HT1080 (cell line): ENCODE results near the gene ANKRD34A. TPM values are rescaled to one million over a fixed set of nuclear protein-coding genes. Genes with fewer than 3 reads are reported as not detected.
"Not testable (repeated sequence)": the region's sequence is repeated elsewhere in the genome, so short reads cannot be mapped to it uniquely, and the experiment has no call there.

ENCODE experiments used
- DNase-seq: peaks from one replicate; pipeline ENCODE4 v3.0.0-alpha.2; 2015; ENCODE audit warnings: low read depth
- total RNA-seq: library from RNA; depleted of rRNA; stranded (reverse); fragments of >200 nt; shearing (Covaris generic); gene quantifications from 2 replicates; pipeline ENCODE4 v1.2.3, GENCODE V29; 2014

The ANKRD34A gene
- total RNA-seq, 1 experiment from 2014 or later = 1.1 TPM

- no peak for DNase-seq
These were observed 15.2 kb downstream of the ANKRD34A start for GRCh38 chr1:145949219-145949618.

DNA sequence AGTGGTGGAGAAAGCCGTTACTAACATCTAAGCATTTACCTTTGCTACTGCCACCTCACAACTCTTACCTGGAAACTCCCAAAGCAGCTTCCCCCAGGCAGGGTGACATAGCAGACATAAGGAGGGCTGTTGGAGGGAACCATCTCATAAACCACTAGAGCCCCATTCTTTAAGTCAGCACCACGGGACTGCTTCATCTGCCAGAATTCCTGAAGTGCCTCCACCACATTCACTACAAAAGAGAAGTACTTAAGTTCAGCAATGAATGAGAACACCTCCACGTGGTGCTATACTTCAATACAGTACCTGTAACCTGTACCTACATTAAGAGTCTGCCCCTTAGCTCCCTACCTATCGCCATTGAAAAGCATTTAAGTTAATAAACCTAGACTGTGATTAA is 16.8 kb downstream of the ANKRD34A start:
- no peak for DNase-seq

GRCh38 chr1:145946477-145946986 is 17.8 kb downstream of the ANKRD34A start:
- no peak for DNase-seq

GRCh38 chr1:145944532-145944931 is 19.8 kb downstream of the ANKRD34A start:
- DNase-seq = no peak

GRCh38 chr1:145942871-145943270 is 21.5 kb downstream of the ANKRD34A start:
- no peak for DNase-seq

DNA sequence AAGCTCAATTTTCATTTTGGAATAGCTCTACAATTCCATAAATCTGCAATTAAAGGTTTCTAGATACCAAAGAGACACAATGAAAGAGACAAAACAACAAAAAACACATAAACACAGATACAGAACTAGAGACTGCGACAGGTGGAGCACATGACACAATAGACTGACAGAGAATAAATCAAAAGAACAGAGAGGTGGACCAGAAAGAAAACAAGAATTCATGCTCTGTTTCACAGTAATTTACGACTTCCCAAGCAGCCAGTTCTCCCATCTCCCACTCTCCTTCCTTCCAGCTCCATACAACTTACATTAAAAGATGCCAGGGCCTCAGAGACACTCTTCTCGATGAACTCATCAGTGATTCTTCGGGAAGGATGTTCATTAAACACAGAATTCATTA is 22.0 kb downstream of the ANKRD34A start:
- no peak for DNase-seq

- no peak for DNase-seq
These were observed 26.9 kb downstream of the ANKRD34A start for GRCh38 chr1:145937436-145937835.

DNA sequence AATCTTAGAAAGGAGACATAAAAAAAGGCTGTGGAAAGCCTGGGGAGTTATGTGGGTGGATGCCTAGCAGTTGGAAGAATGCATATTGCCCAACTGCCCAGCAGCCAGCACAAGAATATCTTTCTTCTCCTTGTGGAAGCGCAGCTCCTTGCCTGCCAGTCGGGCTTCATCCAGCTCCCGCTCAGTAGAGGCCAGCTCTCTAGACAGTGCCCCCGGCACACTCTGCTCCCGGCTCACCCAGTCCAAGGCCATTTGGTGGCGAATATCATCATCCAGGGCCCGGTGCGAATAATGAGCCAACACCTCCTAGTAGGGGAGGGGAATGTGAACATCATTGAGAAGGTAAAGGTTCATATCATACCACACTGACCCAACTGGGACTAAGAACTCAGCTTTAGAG is 28.1 kb downstream of the ANKRD34A start:
- no peak for DNase-seq

- DNase-seq = no peak
These were observed 28.7 kb downstream of the ANKRD34A start for GRCh38 chr1:145935708-145936107.

- not testable (repeated sequence) for DNase-seq
These were observed 31.8 kb downstream of the ANKRD34A start for GRCh38 chr1:145932522-145933009.

- DNase-seq = no peak
These were observed 36.3 kb downstream of the ANKRD34A start for GRCh38 chr1:145927916-145928643.

DNA sequence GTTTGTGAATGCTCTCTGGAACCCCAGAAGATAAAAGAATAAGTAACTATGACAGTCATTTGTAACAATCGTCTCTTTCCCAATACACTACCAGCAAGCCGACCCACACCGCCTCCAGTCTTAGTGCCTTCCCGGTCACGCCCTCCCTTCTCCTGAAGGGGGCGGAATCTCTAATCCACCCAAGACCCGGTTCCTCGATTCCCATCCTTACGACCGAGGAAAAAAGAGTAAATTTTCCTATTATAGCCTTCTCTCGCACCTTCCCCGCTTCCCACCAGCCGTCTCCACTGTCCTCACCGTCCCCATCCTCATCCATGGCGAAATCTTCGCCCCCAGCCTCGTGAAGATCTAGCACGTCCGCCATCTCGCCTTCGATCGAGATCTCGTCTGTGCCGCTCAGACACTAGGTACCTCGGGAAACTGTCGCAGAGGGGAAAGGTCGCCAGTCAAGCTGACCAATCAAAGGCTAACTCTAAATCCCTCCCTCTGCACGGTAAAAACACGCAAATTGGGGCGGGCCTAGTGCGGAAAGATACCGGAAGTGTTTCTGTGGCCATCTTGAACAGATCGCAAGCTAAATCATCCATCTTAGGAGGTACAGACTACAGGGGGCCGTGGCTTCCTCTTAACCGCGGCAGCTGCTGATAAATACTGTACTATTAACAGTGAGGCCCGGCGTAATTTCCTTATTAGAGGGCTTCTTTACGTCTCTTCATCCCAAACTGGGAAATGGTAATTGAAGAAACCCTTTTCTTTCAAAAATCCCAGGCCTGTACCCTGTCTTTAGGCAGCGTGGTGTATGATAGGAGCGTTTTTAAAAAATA is 37.1 kb downstream of the ANKRD34A start, which contains the start of gene RBM8A:
Gene RBM8A, minus strand, starts transcription at position 422 of the 824 bp plus-strand sequence. Its CDS starts 58 bp downstream, at position 364.
- DNase-seq = peak; percentile 97

- peak; percentile 17 for DNase-seq
These were observed 37.7 kb downstream of the ANKRD34A start for GRCh38 chr1:145926686-145927062.

DNA sequence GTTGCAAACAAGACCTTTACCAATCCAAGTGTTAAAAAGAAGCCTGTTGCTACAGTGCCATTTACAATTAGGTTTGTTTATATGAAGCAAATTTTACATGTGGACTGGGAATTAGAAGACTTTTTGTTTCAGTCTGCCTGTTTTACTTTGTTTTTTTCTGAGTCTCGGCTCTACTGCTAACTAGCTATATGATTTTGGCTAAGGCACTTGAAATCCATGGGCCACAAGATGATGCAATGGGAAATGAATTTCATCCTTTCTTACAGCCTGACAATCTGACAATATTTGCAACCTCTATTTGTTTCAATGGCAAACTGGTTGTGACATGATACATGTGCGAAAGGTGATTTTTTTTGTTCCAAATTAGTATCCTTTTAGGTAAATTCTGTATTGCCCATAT is 42.1 kb downstream of the ANKRD34A start:
- no peak for DNase-seq

DNA sequence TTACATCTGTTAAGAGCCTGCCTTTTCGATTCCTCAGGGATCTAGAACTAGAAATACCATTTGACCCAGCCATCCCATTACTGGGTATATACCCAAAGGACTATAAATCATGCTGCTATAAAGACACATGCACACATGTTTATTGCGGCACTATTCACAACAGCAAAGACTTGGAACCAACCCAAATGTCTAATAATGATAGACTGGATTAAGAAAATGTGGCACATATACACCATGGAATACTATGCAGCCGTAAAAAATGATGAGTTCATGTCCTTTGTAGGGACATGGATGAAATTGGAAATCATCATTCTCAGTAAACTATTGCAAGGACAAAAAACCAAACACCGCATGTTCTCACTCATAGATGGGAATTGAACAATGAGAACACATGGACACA is 44.1 kb downstream of the ANKRD34A start:
- not testable (repeated sequence) for DNase-seq

- peak; percentile 62 for DNase-seq
These were observed 45.1 kb downstream of the ANKRD34A start for GRCh38 chr1:145918992-145919939.

DNA sequence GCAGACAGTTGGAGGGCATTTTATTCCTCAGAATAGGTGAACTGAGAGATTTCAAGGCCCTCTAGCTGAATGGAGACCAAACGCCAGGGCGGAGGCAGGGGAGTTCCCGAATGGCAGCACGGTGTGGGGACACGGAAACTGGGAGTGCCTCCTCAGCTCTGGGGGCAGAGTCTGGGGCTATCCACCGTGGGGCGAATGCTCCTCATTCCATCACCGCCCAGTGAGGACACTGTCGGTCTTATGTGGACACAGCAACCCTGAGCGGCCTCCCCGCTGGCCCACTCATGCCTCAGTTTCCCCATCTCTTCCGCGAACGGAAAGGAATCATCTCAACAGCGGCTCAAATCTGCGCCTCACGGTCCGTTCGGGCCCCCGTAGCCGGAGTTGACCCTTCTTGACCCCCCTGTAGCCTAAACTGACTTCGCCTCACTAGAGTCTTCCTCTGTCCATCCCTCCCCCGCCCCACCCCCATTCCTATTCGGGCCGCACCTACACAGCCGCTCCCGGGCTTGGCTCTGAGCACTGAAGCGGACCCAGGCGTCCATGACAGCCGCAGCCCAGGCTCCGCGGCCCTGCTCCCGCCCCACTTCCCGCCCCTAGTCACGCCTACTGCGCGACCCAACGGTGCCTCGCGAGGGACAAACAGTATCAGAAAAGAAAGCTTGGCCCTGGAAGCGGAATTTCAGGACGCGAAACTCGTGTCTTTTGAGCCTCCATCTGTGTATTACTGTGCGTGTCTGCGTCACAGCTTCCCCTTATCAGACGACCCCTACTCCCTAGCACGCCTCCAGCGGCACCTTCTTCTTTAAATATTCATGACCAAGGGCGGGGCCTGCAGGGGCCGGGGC is 46.0 kb downstream of the ANKRD34A start, which contains the start of gene PEX11B:
Gene PEX11B, minus strand, starts transcription at position 574 of the 848 bp plus-strand sequence. Its CDS starts 29 bp downstream, at position 545.
- peak; percentile 84 for DNase-seq

GRCh38 chr1:145917595-145917994 is 46.8 kb downstream of the ANKRD34A start:
- no peak for DNase-seq

- peak; percentile 21 for DNase-seq
These were observed 47.6 kb downstream of the ANKRD34A start for GRCh38 chr1:145916745-145917144.

GRCh38 chr1:145912128-145912641 is 52.2 kb downstream of the ANKRD34A start:
- no peak for DNase-seq
